Measurements from ENCODE around the gene OR8I2.

DNA sequence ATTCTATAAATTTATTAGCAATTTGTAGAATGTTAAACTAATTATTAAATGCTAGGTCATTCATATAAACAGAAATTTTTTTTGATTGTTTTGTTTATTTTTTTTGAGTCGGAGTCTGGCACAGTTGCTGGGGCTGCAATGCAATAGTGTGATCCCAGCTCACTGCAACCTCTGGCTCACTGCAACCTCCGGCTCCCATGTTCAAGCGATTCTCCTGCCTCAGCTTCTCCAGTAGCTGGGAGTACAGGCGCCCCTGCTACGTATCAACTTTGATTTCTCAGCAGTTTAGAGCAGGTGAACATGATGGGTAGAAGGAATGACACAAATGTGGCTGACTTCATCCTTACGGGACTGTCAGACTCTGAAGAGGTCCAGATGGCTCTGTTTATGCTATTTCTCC is 29.0 kb downstream of the OR8I2 start, which contains the start of gene OR8H3:
- TF ChIP-seq, protein P1, sequence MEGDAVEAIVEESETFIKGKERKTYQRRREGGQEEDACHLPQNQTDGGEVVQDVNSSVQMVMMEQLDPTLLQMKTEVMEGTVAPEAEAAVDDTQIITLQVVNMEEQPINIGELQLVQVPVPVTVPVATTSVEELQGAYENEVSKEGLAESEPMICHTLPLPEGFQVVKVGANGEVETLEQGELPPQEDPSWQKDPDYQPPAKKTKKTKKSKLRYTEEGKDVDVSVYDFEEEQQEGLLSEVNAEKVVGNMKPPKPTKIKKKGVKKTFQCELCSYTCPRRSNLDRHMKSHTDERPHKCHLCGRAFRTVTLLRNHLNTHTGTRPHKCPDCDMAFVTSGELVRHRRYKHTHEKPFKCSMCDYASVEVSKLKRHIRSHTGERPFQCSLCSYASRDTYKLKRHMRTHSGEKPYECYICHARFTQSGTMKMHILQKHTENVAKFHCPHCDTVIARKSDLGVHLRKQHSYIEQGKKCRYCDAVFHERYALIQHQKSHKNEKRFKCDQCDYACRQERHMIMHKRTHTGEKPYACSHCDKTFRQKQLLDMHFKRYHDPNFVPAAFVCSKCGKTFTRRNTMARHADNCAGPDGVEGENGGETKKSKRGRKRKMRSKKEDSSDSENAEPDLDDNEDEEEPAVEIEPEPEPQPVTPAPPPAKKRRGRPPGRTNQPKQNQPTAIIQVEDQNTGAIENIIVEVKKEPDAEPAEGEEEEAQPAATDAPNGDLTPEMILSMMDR (conservative IDR thresholded peaks at IDR 0.05), result no peak
- TF ChIP-seq ZFX (IDR thresholded peaks at IDR 0.05), result no peak

Measured in C4-2B (cell line).